ENCODE measurements around the gene HBD. TPM values are rescaled to one million over a fixed set of nuclear protein-coding genes. Genes with fewer than 3 reads are reported as not detected.
"Not testable (repeated sequence)": the region's sequence is repeated elsewhere in the genome, so short reads cannot be mapped to it uniquely, and the experiment has no call there.

Gene HBD
- total RNA-seq, 1 donor from 2014 or later, result not detected

DNA sequence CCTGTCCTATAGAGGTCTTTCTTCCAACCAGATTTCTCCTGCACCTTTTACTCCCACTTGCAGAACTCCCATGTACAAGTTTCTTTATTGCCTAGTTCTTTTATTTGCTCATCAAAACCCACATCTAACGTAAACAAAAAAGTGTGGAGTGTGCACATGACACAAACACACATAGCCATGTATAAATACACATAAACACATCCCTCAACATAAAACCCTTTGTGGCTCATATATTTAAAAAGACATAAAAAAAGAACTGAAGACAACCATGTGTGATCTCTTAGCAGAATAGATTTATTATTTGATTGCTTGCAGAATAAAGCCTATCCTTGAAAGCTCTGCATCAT lies 18.6 kb upstream of the HBD start:
- no peaks in the 10 kb centered on the region for H3K4me1 Mint-ChIP-seq (ENCODE audit: unreplicated experiment)
- peaks cover 26% of the 10 kb centered on the region for H3K27me3 Mint-ChIP-seq (ENCODE audit: unreplicated experiment)
- TF ChIP-seq, protein P1, sequence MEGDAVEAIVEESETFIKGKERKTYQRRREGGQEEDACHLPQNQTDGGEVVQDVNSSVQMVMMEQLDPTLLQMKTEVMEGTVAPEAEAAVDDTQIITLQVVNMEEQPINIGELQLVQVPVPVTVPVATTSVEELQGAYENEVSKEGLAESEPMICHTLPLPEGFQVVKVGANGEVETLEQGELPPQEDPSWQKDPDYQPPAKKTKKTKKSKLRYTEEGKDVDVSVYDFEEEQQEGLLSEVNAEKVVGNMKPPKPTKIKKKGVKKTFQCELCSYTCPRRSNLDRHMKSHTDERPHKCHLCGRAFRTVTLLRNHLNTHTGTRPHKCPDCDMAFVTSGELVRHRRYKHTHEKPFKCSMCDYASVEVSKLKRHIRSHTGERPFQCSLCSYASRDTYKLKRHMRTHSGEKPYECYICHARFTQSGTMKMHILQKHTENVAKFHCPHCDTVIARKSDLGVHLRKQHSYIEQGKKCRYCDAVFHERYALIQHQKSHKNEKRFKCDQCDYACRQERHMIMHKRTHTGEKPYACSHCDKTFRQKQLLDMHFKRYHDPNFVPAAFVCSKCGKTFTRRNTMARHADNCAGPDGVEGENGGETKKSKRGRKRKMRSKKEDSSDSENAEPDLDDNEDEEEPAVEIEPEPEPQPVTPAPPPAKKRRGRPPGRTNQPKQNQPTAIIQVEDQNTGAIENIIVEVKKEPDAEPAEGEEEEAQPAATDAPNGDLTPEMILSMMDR (IDR thresholded peaks at IDR 0.05), result no peak
- no peak overlapping the region for H3K4me3 Mint-ChIP-seq (ENCODE audit: unreplicated experiment)
- no peak for DNase-seq (ENCODE audit: extremely low spot score, unreplicated experiment)
- H3K27ac Mint-ChIP-seq (ENCODE audit: unreplicated experiment), result no peak overlapping the region
- no peaks in the 10 kb centered on the region for H3K36me3 Mint-ChIP-seq (ENCODE audit: unreplicated experiment)
- H3K9me3 Mint-ChIP-seq (ENCODE audit: unreplicated experiment), result no peaks in the 10 kb centered on the region

- Mint-ChIP-seq H3K27me3 (ENCODE audit: unreplicated experiment) (peaks cover 25% of the 10 kb centered on the region), H3K4me1 (ENCODE audit: unreplicated experiment) (no peaks in the 10 kb centered on the region), H3K9me3 (ENCODE audit: unreplicated experiment) (no peaks in the 10 kb centered on the region), H3K4me3 (ENCODE audit: unreplicated experiment) (no peak overlapping the region), H3K36me3 (ENCODE audit: unreplicated experiment) (no peaks in the 10 kb centered on the region), H3K27ac (ENCODE audit: unreplicated experiment) (no peak overlapping the region)
- TF ChIP-seq, protein P1 (IDR thresholded peaks at IDR 0.05), result no peak
- no peak for DNase-seq (ENCODE audit: extremely low spot score, unreplicated experiment)
Observed at GRCh38 chr11:5252192-5252918, 18.1 kb upstream of the HBD start.

DNA sequence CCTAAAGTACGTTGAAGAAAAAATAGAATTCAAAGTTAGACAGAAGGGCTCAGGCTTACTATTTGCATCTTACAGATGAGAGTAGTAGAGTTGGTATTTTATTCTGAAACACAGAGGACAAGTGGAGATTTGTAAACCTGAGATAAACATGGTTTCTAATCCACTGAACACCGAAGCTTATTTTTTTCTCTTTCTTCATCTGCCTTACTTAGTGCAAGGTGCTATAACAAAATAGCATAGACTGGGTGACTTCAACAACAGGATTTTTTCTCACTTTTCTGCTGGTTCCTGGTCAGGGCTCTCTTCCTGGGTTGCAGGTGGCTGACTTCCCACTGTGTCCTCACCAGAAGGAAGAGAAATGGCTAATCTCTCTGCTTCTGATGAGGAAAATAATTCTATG lies 17.5 kb upstream of the HBD start:
- Mint-ChIP-seq H3K4me3 (ENCODE audit: unreplicated experiment) (no peak overlapping the region), H3K27me3 (ENCODE audit: unreplicated experiment) (peaks cover 25% of the 10 kb centered on the region), H3K4me1 (ENCODE audit: unreplicated experiment) (no peaks in the 10 kb centered on the region), H3K9me3 (ENCODE audit: unreplicated experiment) (no peaks in the 10 kb centered on the region), H3K27ac (ENCODE audit: unreplicated experiment) (no peak overlapping the region), H3K36me3 (ENCODE audit: unreplicated experiment) (no peaks in the 10 kb centered on the region)
- DNase-seq (ENCODE audit: extremely low spot score, unreplicated experiment), result no peak
- TF ChIP-seq, protein P1 (IDR thresholded peaks at IDR 0.05), result no peak

DNA sequence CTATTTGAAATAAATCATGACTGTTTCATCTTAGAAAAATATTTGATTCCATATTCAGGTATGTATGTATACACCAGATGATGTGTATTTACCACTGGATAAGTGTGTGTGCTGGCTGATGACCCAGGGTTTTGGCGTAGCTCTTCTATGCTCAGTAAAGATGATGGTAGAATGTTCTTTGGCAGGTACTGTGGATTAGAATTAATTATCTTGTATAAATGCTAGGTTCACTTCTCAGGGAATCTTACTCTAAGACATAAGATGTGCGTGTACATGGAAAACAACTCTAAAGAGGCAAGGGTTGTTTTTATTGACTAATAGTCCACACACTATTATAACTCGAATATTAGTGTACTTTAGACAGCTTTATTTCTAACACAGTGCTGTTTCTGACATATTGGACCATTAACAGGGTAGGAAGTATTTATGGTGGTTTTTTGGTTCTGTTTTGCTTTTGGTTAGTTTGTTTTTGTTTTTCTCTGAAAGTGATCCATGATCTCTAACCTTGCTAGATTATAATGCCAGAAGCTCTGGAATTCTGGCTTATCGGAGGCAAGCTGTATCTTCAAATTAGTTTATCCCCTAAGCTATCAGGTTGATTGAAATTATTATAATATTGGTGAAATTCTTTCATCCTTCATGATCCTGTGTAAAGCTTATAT lies 16.4 kb upstream of the HBD start:
- Mint-ChIP-seq H3K9me3 (ENCODE audit: unreplicated experiment) (no peaks in the 10 kb centered on the region), H3K4me3 (ENCODE audit: unreplicated experiment) (no peak overlapping the region), H3K4me1 (ENCODE audit: unreplicated experiment) (no peaks in the 10 kb centered on the region), H3K27ac (ENCODE audit: unreplicated experiment) (no peak overlapping the region), H3K36me3 (ENCODE audit: unreplicated experiment) (no peaks in the 10 kb centered on the region), H3K27me3 (ENCODE audit: unreplicated experiment) (peaks cover 26% of the 10 kb centered on the region)
- no peak for DNase-seq (ENCODE audit: extremely low spot score, unreplicated experiment)
- TF ChIP-seq, protein P1 (IDR thresholded peaks at IDR 0.05), result no peak

DNA sequence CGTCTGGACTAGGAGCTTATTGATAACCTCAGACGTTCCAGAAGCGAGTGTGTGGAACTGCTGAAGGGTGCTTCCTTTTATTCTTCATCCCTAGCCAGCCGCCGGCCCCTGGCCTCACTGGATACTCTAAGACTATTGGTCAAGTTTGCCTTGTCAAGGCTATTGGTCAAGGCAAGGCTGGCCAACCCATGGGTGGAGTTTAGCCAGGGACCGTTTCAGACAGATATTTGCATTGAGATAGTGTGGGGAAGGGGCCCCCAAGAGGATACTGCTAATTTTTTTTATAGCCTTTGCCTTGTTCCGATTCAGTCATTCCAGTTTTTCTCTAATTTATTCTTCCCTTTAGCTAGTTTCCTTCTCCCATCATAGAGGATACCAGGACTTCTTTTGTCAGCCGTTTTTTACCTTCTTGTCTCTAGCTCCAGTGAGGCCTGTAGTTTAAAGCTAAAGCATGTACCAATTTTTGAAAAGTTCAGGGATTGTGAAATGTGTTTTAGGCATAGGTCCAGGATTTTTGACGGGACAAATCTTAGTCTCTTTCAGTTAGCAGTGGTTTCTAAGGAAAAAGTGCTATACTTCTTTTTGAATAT lies 15.6 kb upstream of the HBD start, which contains the start of gene HBG1:
Gene HBG1 (minus strand): TSS at position 51 of the 590 bp plus-strand sequence. CDS start 53 bp downstream, outside the sequence.
- peaks cover 27% of the 10 kb centered on the region for H3K27me3 Mint-ChIP-seq (ENCODE audit: unreplicated experiment)
- not testable (repeated sequence) for DNase-seq (ENCODE audit: extremely low spot score, unreplicated experiment); H3K4me1 Mint-ChIP-seq (ENCODE audit: unreplicated experiment); H3K27ac Mint-ChIP-seq (ENCODE audit: unreplicated experiment); H3K4me3 Mint-ChIP-seq (ENCODE audit: unreplicated experiment); H3K9me3 Mint-ChIP-seq (ENCODE audit: unreplicated experiment); H3K36me3 Mint-ChIP-seq (ENCODE audit: unreplicated experiment)

DNA sequence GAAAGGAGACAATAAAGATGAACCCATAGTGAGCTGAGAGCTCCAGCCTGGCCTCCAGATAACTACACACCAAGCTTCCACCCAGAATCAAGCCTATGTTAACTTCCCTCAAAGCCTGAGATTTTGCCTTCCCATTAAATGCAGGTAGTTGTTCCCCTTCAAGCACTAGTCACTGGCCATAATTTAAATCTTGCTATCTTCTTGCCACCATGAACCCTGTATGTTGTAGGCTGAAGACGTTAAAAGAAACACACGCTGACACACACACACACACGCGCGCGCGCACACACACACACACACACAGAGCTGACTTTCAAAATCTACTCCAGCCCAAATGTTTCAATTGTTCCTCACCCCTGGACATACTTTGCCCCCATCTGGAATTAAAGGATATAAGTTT lies 14.2 kb upstream of the HBD start:
- H3K36me3 Mint-ChIP-seq (ENCODE audit: unreplicated experiment); H3K4me1 Mint-ChIP-seq (ENCODE audit: unreplicated experiment); H3K27ac Mint-ChIP-seq (ENCODE audit: unreplicated experiment); H3K4me3 Mint-ChIP-seq (ENCODE audit: unreplicated experiment); DNase-seq (ENCODE audit: extremely low spot score, unreplicated experiment); H3K9me3 Mint-ChIP-seq (ENCODE audit: unreplicated experiment): not testable (repeated sequence)
- peaks cover 31% of the 10 kb centered on the region for H3K27me3 Mint-ChIP-seq (ENCODE audit: unreplicated experiment)

All from osteocyte (in vitro differentiated cells).